Esophagus squamous epithelium (tissue), 5 donors: ENCODE measurements around the gene SGCD. TPM values are rescaled to one million over a fixed set of nuclear protein-coding genes. Genes with fewer than 3 reads are reported as not detected.
A peak's percentile ranks its signal among the peaks of the same experiment; 100 is the strongest.

ENCODE experiments used
- DNase-seq: peaks from one replicate; lab custom pipeline; 2025; lab: John Stamatoyannopoulos, UW
- H3K27ac ChIP-seq, 4 donors: fragments of 200-600 bp; sonication (generic); one replicate each; pipeline ENCODE4 v1.5.1; 2016 to 2019; ENCODE audit warnings: mild to moderate bottlenecking in 1 of 4
- H3K27me3 ChIP-seq, 4 donors: fragments of 200-600 bp; sonication (generic); 1 replicate in 3 of 4; 2 replicates in 1 of 4; pipeline versions ENCODE4 v1.5.1 to v1.6.0; 2017 to 2021; ENCODE audit warnings: antibody characterized with exemption in 1 of 4
- H3K36me3 ChIP-seq, 3 donors: fragments of 200-600 bp; sonication (generic); one replicate each; pipeline ENCODE4 v1.5.1; 2016 to 2019
- H3K4me1 ChIP-seq, 3 donors: fragments of 200-600 bp; sonication (generic); one replicate each; pipeline ENCODE4 v1.5.1; 2017 to 2019
- H3K4me3 ChIP-seq, 4 donors: fragments of 200-600 bp; sonication (generic); 1 replicate in 3 of 4; 2 replicates in 1 of 4; pipeline ENCODE4 v1.5.1; 2016 to 2019; ENCODE audit warnings: mild to moderate bottlenecking in 2 of 4, moderate library complexity in 1 of 4
- H3K9me3 ChIP-seq, 3 donors: fragments of 200-600 bp; sonication (generic); one replicate each; pipeline ENCODE4 v1.5.1; 2016 to 2019
- CTCF ChIP-seq, 6 experiments: fragments of 450-650 bp in 4 of 6; fragments of 200-600 bp in 2 of 6; sonication (generic) in 2 of 6; IDR thresholded peaks; one replicate each; pipeline ENCODE4 v1.5.1; 2016 to 2019; ENCODE audit warnings: antibody characterized with exemption in 6 of 6, mild to moderate bottlenecking in 4 of 6, moderate library complexity in 4 of 6
- POLR2A ChIP-seq, 4 donors: fragments of 450-650 bp; IDR thresholded peaks; one replicate each; pipeline ENCODE4 v1.6.1; 2017; ENCODE audit warnings: antibody characterized with exemption in 4 of 4, mild to moderate bottlenecking in 4 of 4, moderate library complexity in 3 of 4
- WGBS, 2 donors: methylation state at CpG; one replicate each; pipeline ENCODE4 v1.1.5; 2018; 5-methylcytosine and 5-hydroxymethylcytosine counted together
- intact Hi-C: fragments of 100-400 bp; cut with DNase I; formaldehyde crosslinking; loops from one replicate; pipeline ENCODE4 v1.15.0; 2022
- total RNA-seq, 4 donors: library from RNA; depleted of rRNA; stranded (reverse); fragments of >200 nt; gene quantifications; one replicate each; pipeline ENCODE4 v1.1.0, GENCODE V29; 2016
- donor health status: DM: yes; HTN: yes; CAD: no.

Gene SGCD
- 1 to 10 TPM in 2 of 4 donors, under 1 TPM in 2; 0.08 to 4.4 (median 0.64) TPM for total RNA-seq

- 35 to 55% methylated on average over 16 of the region's 18 CpGs for WGBS, 2 donors
- DNase-seq = no peak
- intact Hi-C loops = no loop called here
- Histone ChIP-seq H3K27me3 (no peaks in the 10 kb centered on the region), H3K4me3 (peak within 1 kb of the TSS; percentile 12 to 61 (median 44)), H3K4me1 (peaks cover 0 to 5% (median 0%) of the 10 kb centered on the region in 3 donors), H3K27ac (peak within 1 kb of the TSS; percentile 34 to 82 (median 64)), H3K36me3 (no peaks in the 10 kb centered on the region), H3K9me3 (no peaks in the 10 kb centered on the region)
- TF ChIP-seq POLR2A (IDR thresholded peaks at IDR 0.05) (peak in 1 of 4 donors; percentile 15), CTCF (IDR thresholded peaks at IDR 0.05) (no peak)
These were observed at the start of gene SGCD for GRCh38 chr5:156326718-156327259. Gene SGCD (plus strand): TSS chr5:156327164.

GRCh38 chr5:156277290-156277689 lies 49.7 kb upstream of the SGCD start:
- DNase-seq = no peak
- no peaks in the 10 kb centered on the region for H3K27me3 ChIP-seq
- no peak overlapping the region for H3K4me3 ChIP-seq
- WGBS, 2 donors = 56 to 75% methylated on average over 2 of the region's 2 CpGs
- intact Hi-C loops = no loop called here
- H3K27ac ChIP-seq = no peak overlapping the region
- H3K4me1 ChIP-seq = no peaks in the 10 kb centered on the region
- TF ChIP-seq CTCF (IDR thresholded peaks at IDR 0.05) (no peak), POLR2A (IDR thresholded peaks at IDR 0.05) (no peak)
- H3K36me3 ChIP-seq = no peaks in the 10 kb centered on the region
- no peaks in the 10 kb centered on the region for H3K9me3 ChIP-seq

- H3K36me3 ChIP-seq = no peaks in the 10 kb centered on the region
- no peaks in the 10 kb centered on the region for H3K9me3 ChIP-seq
- DNase-seq = no peak
These were observed 31.5 kb upstream of the SGCD start for GRCh38 chr5:156295431-156295830.

GRCh38 chr5:156310115-156310514 lies 16.8 kb upstream of the SGCD start:
- 71 to 86% methylated on average over 4 of the region's 4 CpGs for WGBS, 2 donors
- no peaks in the 10 kb centered on the region for H3K27me3 ChIP-seq
- no peak overlapping the region for H3K27ac ChIP-seq
- TF ChIP-seq POLR2A (IDR thresholded peaks at IDR 0.05) (no peak), CTCF (IDR thresholded peaks at IDR 0.05) (no peak)
- H3K9me3 ChIP-seq = peaks cover 0 to 6% (median 0%) of the 10 kb centered on the region in 3 donors
- H3K4me1 ChIP-seq = no peaks in the 10 kb centered on the region
- no peak for DNase-seq
- intact Hi-C loops = no loop called here
- no peaks in the 10 kb centered on the region for H3K36me3 ChIP-seq
- H3K4me3 ChIP-seq = no peak overlapping the region

More at GRCh38 chr5:156295431-156295830, 31.5 kb upstream of the SGCD start:
- Histone ChIP-seq H3K4me3 (no peak overlapping the region), H3K27me3 (no peaks in the 10 kb centered on the region), H3K27ac (no peak overlapping the region), H3K4me1 (no peaks in the 10 kb centered on the region)
- TF ChIP-seq POLR2A (IDR thresholded peaks at IDR 0.05) = no peak
- TF ChIP-seq CTCF (IDR thresholded peaks at IDR 0.05) = no peak
- WGBS, 2 donors = 88 to 92% methylated on average over 1 of the region's 1 CpG
- intact Hi-C loops = no loop called here

DNA sequence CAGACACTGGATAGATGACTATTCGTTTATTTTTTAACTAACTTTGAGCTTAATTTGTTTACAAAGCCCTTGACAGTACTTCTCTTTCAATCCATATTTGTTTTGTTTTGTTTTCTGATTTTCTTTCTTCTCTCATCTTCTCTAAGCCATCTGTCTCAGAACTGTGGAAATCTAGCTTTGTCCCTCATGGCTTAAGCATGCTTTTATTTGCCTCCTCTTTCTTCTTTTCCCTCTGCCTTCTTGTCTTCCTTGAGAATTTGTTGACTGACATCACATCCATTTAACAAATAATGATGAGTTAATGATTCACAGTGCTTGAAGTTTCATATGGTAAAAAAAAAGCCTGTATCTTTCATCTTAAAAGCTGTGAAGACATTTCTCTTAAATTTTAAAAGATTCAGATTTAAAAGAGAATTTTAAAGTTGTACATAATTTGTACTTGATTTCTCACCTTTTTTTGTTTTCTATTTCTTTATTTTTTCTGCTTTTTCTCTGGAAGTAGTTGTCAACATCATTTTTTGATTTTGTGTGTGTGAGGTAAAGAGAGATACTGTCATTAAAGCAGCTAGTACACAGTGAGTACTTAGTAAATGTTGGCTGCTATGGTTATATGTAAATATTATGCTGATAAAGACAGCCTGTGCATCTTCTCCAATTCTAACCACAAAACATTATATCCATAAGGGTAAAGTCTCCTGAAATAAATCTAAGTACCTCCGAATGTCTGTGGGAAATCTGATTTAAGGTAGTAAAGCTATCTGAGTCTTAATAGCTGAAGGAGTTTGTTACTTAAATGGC lies 13.9 kb upstream of the SGCD start:
- DNase-seq = no peak
- TF ChIP-seq CTCF (IDR thresholded peaks at IDR 0.05) (no peak), POLR2A (IDR thresholded peaks at IDR 0.05) (no peak)
- intact Hi-C loops = no loop called here
- Histone ChIP-seq H3K4me3 (no peak overlapping the region), H3K36me3 (no peaks in the 10 kb centered on the region), H3K27ac (no peak overlapping the region), H3K27me3 (no peaks in the 10 kb centered on the region), H3K4me1 (no peaks in the 10 kb centered on the region), H3K9me3 (peaks cover 0 to 5% (median 0%) of the 10 kb centered on the region in 3 donors)
- WGBS, 2 donors = 34 to 39% methylated on average over 2 of the region's 2 CpGs
